GM12864 (cell line): ENCODE measurements around the gene SWI5.
A peak's percentile ranks its signal among the peaks of the same experiment; 100 is the strongest.

Experiments used
- DNase-seq: peaks from one replicate; pipeline ENCODE4 v3.0.0-alpha.2; 2011; ENCODE audit warnings: low read depth
- H3K4me3 ChIP-seq: 2 replicates; pipeline ENCODE4 v1.5.1; 2011; ENCODE audit warnings: mild to moderate bottlenecking, low read depth, low read length, control low read depth
- TF ChIP-seq, protein P1 (sequence below): IDR thresholded peaks from 2 replicates; pipeline ENCODE4 v1.5.1; 2011; ENCODE audit warnings: low read depth, mild to moderate bottlenecking, moderate library complexity, low read length, control low read depth, inconsistent platforms; ENCODE audit errors: missing control alignments

SWI5 gene

GRCh38 chr9:128321879-128322403, 45.9 kb downstream of the SWI5 start:
- TF ChIP-seq, protein P1, sequence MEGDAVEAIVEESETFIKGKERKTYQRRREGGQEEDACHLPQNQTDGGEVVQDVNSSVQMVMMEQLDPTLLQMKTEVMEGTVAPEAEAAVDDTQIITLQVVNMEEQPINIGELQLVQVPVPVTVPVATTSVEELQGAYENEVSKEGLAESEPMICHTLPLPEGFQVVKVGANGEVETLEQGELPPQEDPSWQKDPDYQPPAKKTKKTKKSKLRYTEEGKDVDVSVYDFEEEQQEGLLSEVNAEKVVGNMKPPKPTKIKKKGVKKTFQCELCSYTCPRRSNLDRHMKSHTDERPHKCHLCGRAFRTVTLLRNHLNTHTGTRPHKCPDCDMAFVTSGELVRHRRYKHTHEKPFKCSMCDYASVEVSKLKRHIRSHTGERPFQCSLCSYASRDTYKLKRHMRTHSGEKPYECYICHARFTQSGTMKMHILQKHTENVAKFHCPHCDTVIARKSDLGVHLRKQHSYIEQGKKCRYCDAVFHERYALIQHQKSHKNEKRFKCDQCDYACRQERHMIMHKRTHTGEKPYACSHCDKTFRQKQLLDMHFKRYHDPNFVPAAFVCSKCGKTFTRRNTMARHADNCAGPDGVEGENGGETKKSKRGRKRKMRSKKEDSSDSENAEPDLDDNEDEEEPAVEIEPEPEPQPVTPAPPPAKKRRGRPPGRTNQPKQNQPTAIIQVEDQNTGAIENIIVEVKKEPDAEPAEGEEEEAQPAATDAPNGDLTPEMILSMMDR, result no peak
- no peak for DNase-seq
- peak overlapping the region; percentile 71 for H3K4me3 ChIP-seq

- DNase-seq, result peak; percentile 82
- H3K4me3 ChIP-seq, result peak within 1 kb of the TSS; percentile 71
- TF ChIP-seq, protein P1, result no peak
These were observed 46.5 kb downstream of the SWI5 start, which contains the start of the genes COQ4 and TRUB2 for GRCh38 chr9:128322404-128323211. Gene COQ4 (plus strand): TSS chr9:128322839. CDS start chr9:128322859, 20 bp downstream. Gene TRUB2 (minus strand): TSS chr9:128322447. CDS start chr9:128322408, 39 bp downstream.

- no peak for DNase-seq
- peak overlapping the region; percentile 71 for H3K4me3 ChIP-seq
- TF ChIP-seq, protein P1, result no peak
These were observed 47.2 kb downstream of the SWI5 start for GRCh38 chr9:128323212-128323730.

- peak overlapping the region; percentile 71 for H3K4me3 ChIP-seq
- DNase-seq, result no peak
- TF ChIP-seq, protein P1, result no peak
These were observed 47.7 kb downstream of the SWI5 start for GRCh38 chr9:128323791-128324190.

GRCh38 chr9:128324401-128324800, 48.3 kb downstream of the SWI5 start:
- no peak overlapping the region for H3K4me3 ChIP-seq
- no peak for DNase-seq

DNA sequence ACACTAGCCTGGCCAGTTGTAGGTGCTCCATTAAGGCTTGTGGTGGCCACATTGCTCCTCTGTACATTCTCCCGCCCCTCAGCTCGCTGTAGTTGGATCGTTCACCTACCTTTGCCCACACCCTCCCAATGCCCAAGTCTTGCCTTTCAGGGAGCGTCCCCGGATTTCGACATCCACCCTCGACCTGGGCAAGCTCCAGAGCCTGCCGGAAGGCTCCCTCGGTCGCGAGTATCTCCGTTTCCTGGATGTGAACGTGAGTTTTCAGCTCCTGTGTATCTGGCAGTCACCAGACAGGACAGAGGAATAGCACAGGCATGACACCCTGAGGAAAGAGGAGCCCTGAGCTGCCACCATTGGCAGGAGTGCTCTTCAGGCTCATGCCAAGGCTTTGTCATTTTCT, 49.6 kb downstream of the SWI5 start:
- TF ChIP-seq, protein P1, result no peak
- DNase-seq, result no peak
- no peak overlapping the region for H3K4me3 ChIP-seq

More at GRCh38 chr9:128324401-128324800, 48.3 kb downstream of the SWI5 start:
- TF ChIP-seq, protein P1, result no peak
